Activated T-cell treated with anti-CD3 and anti-CD28 coated beads for 24 hours (primary cell): ENCODE data around the gene CLDND2.
A peak's percentile ranks its signal among the peaks of the same experiment; 100 is the strongest.
"Not testable (repeated sequence)": the region's sequence is repeated elsewhere in the genome, so short reads cannot be mapped to it uniquely, and the experiment has no call there.

Experiments
- DNase-seq: peaks from one replicate; pipeline ENCODE4 v3.0.0-alpha.2; 2020; ENCODE audit warnings: low read depth

Gene CLDND2, protein sequence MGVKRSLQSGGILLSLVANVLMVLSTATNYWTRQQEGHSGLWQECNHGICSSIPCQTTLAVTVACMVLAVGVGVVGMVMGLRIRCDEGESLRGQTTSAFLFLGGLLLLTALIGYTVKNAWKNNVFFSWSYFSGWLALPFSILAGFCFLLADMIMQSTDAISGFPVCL

DNA sequence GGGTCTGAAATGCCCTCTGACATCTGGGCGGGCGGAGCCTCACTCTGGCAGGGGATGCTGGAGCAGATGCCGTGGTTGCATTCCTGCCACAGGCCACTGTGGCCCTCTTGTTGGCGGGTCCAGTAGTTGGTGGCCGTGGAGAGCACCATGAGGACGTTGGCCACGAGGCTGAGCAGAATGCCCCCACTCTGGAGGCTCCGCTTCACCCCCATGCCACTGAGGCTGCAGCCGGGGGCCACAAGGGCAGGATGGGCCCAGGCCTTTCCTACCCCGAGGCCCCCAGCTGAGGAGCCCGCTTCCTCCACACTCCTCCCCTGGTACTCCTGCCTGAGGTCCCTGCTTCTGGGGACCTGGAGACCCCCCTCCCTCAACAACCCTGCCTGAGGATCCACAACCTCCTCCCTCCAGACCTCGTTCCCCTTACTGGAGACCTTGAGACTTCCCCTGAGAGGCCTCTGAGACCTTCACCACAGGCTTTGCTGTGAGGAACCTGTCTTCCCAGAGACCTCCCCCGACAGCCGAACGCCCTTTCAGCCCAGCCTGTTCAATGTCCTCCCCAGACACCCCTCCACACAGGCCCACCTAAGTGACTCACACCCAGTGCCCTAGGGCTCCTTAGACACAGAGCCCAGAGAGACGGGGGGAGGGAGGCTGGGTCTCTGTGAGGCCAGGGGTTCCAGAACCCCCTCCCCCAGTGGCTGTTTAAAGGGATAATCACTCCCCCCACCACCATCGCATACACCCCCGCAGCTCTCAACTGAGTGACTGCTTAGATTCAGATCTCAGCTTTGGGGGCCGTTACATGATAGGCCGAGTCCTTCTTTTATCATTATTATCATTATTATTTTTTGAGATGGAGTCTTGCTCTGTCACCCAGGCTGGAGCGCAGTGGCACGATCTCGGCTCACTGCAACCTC lies at the start of gene CLDND2:
Gene CLDND2, minus strand, starts transcription at position 638 of the 917 bp plus-strand sequence. Its CDS starts 426 bp downstream, at position 212.
- DNase-seq = no peak

DNA sequence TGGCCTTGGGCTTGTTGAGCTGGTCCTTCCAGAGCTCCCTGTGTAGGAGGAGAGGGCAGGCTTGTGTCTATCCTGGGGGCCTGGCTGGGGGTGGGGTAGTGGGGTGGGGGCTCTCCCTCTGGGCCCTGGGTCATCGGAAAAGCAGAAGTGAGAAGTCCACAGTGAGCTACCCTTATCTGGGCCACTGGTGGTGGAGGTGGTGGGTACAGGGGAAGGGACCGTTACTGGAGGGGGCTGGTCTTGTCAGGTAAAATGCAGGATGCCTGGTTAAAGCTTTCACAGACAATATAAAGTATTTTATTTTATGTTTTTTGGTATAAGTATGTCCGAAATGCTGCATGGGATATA lies 49.0 kb upstream of the CLDND2 start:
- no peak for DNase-seq

DNA sequence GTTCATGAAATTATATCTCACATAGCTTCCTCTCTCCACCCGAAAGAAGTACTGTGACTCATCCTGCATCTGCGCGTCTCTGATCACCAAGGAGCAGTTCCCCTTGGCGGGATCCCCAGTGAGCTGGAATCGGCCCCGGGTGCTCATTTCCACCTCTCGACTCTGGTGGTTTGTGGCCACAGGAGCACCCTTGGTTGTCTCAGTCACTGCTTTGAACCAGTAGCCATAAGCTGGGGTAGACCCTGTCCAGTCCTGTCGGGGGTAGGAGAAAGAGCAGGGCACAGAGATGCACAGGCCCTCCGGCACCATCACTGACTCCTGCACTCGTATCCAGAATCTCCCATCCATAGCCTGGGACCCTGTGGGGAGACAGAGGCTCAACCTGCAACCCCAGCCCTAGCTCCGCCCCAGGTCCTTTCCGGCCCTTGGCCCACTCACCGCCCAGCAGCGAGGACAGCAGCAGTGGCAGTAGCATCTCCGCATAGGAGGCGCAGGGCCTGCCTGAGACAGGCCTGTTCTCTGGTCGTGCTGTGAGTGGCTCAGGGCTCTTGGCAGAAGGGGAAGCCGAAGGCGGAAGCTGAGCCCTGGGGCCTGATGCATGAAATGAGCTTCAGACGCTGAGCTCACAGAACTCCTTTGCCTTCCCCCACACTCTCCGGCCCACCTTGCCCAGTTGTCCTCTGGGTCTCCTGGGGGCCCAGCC lies 48.5 kb upstream of the CLDND2 start, which contains the start of gene SIGLEC10:
Gene SIGLEC10, minus strand, starts transcription at position 536 of the 703 bp plus-strand sequence. Its CDS starts 61 bp downstream, at position 475.
- DNase-seq = no peak

DNA sequence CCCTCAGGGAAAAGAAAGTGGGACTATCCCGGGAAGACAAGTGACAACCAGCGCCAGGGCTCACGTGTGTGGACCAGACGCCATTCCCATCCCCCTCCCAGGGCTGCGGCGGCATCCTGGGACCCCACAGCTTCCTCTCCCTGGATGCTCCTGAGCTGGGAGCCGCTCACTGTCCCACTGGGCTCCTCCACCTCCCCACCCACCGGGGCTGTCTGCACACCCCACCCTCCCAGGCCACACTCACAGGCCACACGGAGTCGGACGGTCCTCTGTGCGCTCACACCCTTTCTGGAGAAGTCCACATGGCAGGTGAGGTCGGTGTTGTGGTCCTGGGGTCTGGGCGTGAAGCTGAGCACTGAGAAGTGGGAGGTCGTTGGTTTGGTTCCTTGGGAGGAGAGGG lies 47.6 kb upstream of the CLDND2 start:
- not testable (repeated sequence) for DNase-seq

DNA sequence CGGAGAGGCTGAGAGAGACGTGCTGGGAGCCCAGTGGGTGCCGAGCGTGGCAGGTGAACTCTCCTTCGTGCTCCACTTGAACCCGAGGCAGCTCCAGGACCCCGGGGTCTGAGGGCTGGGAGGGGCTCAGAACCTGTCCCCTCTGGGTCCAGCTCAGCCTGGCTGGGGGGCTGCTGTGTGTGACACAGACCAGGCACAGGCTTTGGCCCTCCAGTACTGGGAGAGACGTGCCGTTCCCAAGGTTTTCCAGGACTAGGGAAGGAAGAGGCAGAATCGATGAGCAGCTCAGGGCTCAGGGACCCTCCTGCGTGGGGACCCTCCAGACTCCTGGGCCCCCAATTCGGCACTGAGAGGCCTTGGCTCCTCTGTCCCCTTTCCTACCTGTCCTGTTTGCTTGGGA lies 46.4 kb upstream of the CLDND2 start:
- no peak for DNase-seq

DNA sequence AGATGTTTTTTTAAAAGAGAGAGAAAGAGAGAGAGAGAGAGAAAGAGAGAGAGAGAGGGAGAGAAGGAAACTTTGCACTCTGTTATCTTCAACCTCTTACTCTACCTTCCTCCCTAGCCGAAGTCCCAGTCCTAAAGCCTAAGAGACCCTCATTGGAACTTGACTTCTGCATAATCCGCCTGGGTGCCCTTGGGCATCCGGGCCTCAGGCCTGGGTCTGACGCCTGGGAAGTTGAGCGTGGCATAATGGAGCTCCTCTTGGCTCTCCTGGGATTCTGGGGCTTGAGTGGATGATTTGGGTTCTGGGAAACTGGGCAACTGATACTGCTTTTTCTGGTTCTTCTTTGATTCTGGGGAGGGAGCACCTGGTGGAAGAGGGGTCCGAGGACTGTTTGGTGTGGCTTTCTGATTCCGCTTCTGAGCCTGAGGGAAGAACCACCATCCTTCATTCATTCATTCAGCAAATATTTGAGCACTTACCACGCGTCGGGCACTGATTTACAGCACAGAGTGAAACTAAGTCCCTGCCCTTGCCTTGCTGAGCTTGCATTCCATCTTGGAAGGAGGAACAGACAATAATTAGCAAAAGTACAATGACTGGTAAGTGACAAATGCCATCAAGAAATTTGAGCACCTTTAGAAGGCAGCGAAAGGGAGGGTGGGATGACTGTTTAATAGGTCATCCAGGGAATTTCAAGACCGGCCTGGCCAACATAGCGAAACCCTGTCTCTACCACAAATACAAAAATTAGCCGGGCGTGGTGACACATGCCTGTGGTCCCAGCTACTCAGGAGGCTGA lies 42.3 kb upstream of the CLDND2 start:
- no peak for DNase-seq

DNA sequence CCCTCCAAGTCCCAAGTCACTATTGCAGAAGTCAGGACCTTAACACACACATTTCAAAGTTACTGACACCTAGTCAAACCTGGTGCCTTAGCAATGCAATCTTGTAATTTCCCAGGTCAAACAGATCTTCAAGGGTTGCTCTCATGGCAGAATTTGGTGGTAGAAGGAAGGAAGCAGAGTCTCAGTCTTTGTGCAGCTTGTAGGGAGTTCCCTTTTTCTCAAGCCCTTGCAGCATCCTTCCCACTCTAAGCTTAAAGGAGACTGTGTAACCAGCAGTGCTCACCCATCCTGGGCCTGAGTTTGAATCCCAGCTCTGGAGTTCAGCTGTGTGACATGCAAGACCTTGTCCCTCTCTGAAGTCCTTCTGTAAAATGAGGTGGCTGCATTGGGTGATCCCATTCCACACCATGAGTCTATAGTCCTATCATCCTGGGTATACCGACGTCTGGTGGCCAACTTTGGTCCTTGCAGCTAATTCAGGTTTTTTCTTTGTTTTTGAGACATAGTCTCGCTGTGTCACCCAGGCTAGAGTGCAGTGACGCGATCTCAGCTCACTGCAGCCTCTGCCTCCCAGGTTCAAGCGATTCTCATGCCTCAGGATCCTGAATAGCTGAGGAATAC lies 38.8 kb upstream of the CLDND2 start:
- no peak for DNase-seq

DNA sequence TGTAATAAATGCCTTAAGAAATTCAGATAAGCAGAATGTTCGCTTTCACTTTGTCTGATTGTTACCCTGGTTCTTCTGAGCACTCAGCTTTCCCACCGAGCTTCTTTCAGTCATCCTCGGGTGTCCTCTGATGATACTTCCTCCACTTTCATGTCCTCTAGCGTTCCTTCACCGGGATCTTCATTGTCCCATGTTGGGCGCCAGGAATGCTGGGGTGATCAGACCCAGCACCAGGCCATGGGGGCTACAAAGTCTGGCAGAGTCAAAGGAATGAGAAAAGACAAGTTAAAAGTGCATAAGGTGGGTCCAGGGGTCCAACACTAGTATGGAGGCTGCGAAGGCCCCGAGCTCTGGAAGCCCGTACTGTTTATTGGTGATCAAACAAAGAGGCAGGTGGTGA lies 33.3 kb upstream of the CLDND2 start:
- DNase-seq = no peak

DNA sequence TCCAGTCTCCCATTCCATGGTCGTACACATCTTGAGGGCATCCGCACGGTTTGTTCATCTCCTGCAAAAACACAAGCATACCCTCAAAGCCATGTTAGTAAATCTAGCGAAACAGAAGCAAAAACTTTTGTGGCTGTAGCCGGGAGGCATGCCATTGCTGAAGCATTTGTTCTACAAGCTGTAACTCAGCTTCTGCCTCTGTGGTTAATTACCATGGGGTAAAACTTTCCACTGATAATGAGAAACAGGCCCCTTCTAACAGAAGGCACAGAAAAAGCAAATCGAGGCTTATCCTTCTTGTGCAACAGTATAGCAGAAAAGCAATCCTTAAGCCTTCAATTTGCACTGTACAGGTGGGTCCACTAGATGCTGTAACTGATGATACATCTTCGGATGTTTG lies 31.1 kb upstream of the CLDND2 start:
- not testable (repeated sequence) for DNase-seq

DNA sequence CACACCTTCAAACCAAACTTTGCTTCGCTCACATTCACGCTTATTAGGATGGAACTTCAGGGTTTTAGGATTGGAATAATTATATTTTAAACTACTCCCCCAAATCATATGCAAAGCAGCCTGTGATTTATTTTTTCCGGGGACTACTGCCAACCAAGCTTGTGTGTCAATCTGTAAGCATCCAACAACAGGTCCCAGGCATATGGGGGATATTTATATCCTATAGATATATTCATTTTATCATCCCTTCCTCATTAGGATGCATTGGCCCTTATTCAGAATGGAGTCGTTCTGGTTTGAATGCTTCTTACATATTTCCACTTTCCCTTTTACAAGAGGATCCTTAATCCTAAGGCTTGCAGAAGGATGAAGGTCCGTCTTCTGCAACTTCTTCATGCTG lies 30.4 kb upstream of the CLDND2 start:
- DNase-seq = no peak

DNA sequence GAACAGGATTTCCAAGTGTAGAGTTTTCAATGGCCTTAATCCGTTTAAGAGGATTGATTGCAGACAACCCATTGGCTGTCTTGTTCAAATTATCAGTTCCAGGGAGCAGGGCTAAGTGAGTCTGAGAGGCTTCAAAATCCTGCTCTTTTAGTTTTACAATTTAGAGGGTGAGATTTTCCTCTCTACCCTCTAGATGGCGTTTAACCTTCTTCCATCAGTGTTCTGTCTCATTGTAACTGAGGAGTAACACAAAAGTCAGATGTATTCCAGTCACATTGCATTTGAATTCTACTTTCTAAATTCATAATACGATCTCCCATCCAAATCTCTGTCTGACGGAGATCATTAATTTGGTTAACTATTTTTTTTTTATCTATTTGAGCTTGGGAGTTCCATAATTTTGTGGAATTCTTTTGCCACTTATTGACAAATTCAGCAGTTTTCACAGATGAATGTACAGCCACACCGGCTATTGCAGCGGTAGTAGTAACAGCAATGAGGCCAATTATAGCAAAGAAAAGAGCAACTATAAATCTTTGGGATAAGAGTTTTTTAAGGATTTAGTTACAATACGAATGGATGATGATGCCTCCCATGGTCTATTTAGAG lies 29.4 kb upstream of the CLDND2 start:
- DNase-seq = no peak

DNA sequence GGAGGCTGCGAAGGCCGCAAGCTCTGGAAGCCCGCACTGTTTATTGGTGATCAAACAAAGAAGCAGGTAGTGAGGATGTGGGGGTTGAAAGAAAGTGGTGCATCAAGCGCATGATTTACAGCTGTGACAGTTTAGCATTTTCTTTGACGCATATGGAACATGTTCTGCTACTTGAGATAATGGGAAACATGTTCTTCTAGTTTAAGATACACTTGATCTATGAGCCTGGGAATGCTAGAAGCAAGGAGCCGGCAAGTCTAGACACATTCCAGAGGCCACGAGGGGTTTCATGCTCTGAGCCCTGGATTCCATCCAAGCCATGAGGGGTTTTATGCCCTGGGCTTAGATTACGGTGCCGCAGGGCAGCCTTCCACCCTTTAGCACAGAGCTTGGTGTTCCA lies 28.6 kb upstream of the CLDND2 start:
- not testable (repeated sequence) for DNase-seq

DNA sequence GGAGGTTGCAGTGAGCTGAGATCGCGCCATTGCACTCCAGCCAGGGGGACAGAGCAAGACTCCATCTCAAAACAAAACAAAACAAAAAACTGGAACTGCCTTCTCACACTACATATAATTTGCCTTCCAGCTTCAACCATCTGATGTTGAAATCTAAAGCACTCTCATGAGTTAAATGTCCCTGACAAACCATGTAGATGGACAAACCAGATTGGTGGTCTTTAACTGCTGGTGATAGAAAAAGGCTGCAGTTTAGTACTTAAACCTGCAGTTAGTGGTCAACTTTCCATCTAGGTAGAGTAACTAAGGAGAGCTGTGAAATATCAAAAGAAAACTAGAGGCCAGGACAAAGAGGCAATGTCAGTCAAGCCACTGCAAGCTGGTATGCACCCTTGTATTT lies 27.4 kb upstream of the CLDND2 start:
- no peak for DNase-seq

DNA sequence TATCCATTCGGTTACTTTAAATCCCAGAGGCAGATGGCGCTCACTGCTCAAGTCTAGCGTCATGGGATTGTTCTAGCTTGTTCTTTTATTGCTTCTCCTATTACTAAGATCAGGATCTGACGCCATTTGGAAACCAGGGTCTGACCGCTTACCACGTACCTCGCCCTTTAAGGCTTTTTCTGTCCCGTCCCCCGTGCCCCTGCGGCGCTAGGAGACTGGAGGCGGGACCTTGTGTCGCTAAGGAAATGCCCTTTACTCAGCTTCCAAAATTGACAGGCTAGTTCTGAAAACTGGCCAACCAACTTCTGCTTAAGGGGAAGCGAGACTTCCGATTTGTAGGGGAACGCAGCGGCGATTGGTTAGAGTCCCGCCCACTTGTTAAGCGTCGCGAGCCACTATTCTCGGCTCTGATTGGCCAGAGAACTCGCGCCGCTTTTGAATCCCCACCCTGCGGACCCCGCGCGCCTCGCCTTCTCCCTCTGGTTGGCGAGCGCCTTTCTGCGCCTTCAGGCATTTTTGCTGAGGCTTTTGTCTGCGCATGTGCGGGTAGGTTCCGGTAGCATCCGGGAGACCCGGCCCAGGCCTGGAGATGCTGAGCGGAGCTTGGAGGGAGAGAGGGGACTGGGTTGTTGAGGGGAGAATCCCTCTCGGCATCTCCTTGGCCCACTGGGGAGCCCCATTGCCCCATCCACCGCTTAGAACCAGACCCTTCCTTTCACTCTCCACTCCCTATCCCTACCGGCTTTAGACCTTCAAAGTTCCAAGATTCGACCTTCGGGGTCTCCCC lies 25.4 kb upstream of the CLDND2 start:
- peak; percentile 86 for DNase-seq

DNA sequence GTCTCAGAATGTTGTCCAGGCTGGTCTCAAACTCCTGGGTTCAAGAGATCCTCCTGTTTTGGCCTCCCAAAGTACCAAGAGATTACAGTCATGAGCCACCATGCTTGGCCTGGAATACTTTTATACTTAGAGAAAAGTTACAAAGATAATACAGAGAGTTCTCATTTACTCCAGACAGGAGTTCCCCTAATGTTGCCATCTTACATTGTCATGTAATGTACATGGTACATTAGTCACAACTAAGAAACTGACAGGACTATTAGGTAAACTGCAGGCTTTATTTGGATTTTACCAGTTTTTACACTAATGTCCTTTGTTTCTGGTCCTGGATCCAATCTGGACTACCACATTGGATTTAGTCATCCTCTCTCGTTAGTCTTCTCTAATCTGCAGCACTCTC lies 23.9 kb upstream of the CLDND2 start:
- DNase-seq = no peak

DNA sequence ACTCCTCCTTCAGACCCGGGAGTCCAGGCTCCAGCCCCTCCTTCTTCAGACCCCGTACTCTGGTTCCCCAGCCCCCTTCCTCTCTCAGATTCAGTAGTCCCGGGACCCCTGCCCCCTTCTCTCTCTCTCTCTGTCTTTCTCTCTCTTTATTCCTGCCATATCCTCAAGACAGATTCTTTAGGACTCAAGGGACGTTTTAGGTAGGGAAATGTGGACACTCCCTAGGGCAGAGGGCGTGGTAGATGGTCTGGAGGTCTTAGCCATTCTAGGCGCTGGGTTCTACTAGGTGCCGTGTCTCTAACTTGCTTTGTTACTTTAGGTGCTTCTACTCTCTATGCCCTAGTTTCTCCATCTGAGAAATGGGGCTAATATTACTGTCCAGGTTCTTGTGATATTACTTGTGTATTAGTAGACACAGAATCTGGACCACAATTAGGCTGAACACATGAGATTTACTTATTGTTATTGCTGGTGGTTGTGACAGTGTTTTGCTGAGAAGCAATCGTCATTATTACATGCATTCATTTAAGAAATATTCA lies 22.3 kb upstream of the CLDND2 start:
- no peak for DNase-seq

DNA sequence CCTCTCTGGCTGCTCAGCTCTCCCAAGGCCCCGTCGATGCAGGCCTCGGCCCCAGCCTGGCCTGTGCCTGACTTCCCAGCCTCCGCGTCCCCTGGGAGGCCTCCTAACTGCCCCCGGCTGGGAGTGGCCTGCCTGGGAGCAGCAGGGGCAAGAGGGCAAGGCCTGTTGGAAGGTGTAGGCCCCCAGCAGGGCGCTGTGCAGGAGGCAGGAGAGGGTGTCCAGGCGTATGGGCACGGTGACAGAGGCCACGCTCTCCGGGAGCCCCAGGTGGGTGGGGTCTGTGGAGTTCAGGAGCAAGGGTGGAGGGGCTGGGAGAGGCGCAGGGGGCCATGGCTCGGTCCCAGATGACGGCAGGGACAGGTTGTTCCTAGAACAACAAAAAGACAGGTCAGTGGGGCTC lies 20.3 kb upstream of the CLDND2 start:
- DNase-seq = no peak

DNA sequence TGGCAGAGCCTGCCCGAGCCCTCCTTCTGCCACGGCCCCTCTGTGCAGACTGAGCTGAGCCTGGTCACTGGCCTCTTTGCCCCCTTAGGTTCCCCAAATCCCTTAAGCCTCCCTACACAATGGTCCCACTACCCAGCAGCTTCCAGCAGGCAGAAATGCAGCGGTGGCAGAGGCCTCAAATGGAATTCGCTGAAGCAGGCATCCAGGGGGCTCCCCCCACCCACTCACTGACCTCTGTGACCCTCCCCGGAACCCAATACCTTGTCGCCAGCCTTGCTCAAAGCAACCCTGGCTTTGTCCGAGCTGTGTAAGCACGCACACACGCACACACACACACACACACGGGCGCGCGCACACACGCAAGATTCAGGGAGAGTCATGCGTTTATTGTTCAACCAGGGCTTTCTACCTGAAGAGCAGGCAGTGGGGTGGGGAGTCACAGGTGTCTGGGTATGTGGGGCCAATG lies 19.2 kb upstream of the CLDND2 start, which contains the start of gene LIM2:
Gene LIM2, minus strand, starts transcription at position 51 of the 466 bp plus-strand sequence. CDS start 531 bp downstream, outside the sequence.
- no peak for DNase-seq

DNA sequence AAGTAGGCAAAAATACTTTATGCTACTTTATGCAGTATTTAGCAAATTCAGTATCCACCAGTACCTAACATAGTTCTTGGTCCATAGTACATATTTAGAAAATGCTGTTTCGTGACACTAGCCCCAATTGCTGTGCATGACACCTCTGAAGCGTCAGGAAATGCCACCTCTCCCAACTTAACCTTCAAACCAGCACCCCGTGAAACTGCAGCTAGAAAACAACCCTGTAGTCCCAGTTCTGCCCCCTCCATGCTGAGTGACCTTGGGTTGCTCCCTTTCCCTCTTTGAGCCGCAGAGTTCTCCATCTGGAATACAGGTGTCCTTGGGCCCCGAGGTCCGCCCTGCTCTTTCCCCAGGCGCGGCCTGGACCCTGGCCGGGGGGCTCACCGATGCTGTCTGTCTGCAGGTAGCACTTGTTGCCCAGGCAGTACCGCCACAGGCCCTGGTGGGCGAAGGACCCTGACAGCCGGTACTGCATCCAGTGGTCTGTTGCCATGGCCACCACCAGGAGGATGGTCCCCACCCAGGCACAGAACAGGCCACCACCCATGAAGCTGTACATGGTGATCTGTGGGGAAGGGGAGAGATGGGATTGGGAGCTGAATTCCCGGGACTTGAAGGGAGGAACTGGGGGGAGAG lies 18.2 kb upstream of the CLDND2 start:
- DNase-seq = no peak
